ENCODE measurements around the gene LMF1.

DNA sequence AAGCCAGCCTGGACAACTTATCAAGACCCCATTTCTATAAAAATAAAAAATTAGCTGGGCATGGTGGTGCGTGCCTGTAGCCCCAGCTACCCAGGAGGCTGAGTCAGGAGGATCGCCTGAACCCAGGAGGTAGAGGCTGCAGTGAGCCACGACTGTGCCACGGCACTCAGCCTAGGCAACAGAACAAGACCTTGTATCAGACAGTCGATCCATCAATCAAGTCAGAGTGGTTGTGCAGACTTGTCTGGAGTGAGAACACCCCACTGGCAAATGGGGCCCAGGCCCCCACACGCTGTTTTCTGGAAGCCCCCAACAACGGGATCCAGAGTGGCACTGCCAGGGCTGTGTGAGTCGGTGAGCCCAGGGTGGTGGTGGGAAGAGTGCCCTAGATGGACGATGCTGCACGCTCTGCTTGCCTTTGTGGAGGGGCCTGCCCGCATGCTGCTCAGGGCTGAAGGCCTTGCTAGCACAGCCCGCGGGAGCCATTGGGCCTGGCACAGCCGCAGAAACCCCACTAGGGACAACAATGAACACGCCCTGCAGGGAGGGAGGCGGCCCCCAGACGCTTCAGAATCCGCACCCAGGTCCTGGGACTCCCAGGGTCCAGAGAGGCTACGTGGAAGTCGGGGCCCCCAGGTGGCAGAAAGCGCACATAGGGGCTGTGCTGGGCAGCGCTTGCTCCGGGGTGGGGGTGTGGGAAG is 90.2 kb downstream of the LMF1 start:
- TF ChIP-seq ZNF274 (IDR thresholded peaks at IDR 0.05; ENCODE audit: low read depth, low read length) = no peak
- TF ChIP-seq YY1 (IDR thresholded peaks at IDR 0.05; ENCODE audit: insufficient read depth, insufficient read length) = no peak
- no peak for TF ChIP-seq SUZ12 (IDR thresholded peaks at IDR 0.05; ENCODE audit: extremely low read depth, insufficient read depth, insufficient read length)
